WTC11 (cell line): ENCODE results near the gene SRRT. TPM values are rescaled to one million over a fixed set of nuclear protein-coding genes. Genes with fewer than 3 reads are reported as not detected.
A peak's percentile ranks its signal among the peaks of the same experiment; 100 is the strongest.

Experiments
- ATAC-seq: fragments of 200-7000 bp; cut with Tn5 transposase; 2 replicates; pipeline ENCODE4 v1.10.0; 2021; ENCODE audit warnings: mild to moderate bottlenecking, moderate library complexity
- CTCF ChIA-PET: fragments of 300-600 bp; sonication (Branson Sonifier 250); formaldehyde crosslinking; loops from one replicate; lab custom pipeline; 2021; ENCODE audit warnings: antibody characterized with exemption; lab: Charles Lee
- POLR2A ChIA-PET: fragments of 350-600 bp; sonication (Branson Sonifier 250); formaldehyde crosslinking; loops from one replicate; lab custom pipeline; 2021; ENCODE audit warnings: antibody characterized with exemption; lab: Charles Lee
- DNase-seq: peaks from one replicate; pipeline ENCODE4 v3.0.0; 2021; ENCODE audit warnings: low spot score
- H3K27ac Mint-ChIP-seq: 2 replicates; pipeline ENCODE4 v1.8.0; 2021; ENCODE audit warnings: mixed read lengths
- H3K27me3 Mint-ChIP-seq: 2 replicates; pipeline ENCODE4 v1.8.0; 2021; ENCODE audit warnings: low read depth, mild to moderate bottlenecking, moderate library complexity, mixed read lengths
- H3K36me3 Mint-ChIP-seq: 2 replicates; pipeline ENCODE4 v1.8.0; 2021; ENCODE audit warnings: mixed read lengths
- H3K4me1 Mint-ChIP-seq: 2 replicates; pipeline ENCODE4 v1.8.0; 2022; ENCODE audit warnings: mixed read lengths
- H3K4me3 Mint-ChIP-seq: 2 replicates; pipeline ENCODE4 v1.8.0; 2021; ENCODE audit warnings: mild to moderate bottlenecking, moderate library complexity, mixed read lengths
- H3K9me3 Mint-ChIP-seq: 2 replicates; pipeline ENCODE4 v1.8.0; 2021; ENCODE audit warnings: mixed read lengths
- CREB1 ChIP-seq: sonication (generic); formaldehyde crosslinking; IDR thresholded peaks from 2 replicates; pipeline ENCODE4 v1.8.0; 2023; ENCODE audit warnings: mild to moderate bottlenecking, missing genetic modification reagents
- ESRRA ChIP-seq: sonication (generic); formaldehyde crosslinking; IDR thresholded peaks from 2 replicates; pipeline ENCODE4 v1.8.1; 2022; ENCODE audit warnings: mild to moderate bottlenecking, missing genetic modification reagents, borderline replicate concordance
- ETV6 ChIP-seq: sonication (generic); formaldehyde crosslinking; IDR thresholded peaks from 2 replicates; pipeline ENCODE4 v1.8.1; 2022; ENCODE audit warnings: mild to moderate bottlenecking, missing genetic modification reagents
- GABPB1 ChIP-seq: sonication (generic); formaldehyde crosslinking; IDR thresholded peaks from 2 replicates; pipeline ENCODE4 v1.8.1; 2023; ENCODE audit warnings: mild to moderate bottlenecking, missing genetic modification reagents
- IRF2 ChIP-seq: sonication (generic); formaldehyde crosslinking; IDR thresholded peaks from 2 replicates; pipeline ENCODE4 v1.8.0; 2022; ENCODE audit warnings: low read depth, missing genetic modification reagents, borderline replicate concordance
- MXD4 ChIP-seq: fragments of 250-450 bp; sonication (Bioruptor Pico); IDR thresholded peaks from 2 replicates; pipeline ENCODE4 v1.8.0; 2021; ENCODE audit warnings: mild to moderate bottlenecking, moderate library complexity, borderline replicate concordance
- MYBL2 ChIP-seq: sonication (generic); formaldehyde crosslinking; IDR thresholded peaks from 2 replicates; pipeline ENCODE4 v1.8.1; 2023; ENCODE audit warnings: mild to moderate bottlenecking, moderate library complexity, missing genetic modification reagents
- NFATC4 ChIP-seq: fragments of 250-450 bp; sonication (Bioruptor Pico); IDR thresholded peaks from 2 replicates; pipeline ENCODE4 v1.9.0; 2021; ENCODE audit warnings: mild to moderate bottlenecking
- NR1H2 ChIP-seq: sonication (generic); formaldehyde crosslinking; IDR thresholded peaks from 2 replicates; pipeline ENCODE4 v1.9.0; 2021; ENCODE audit warnings: mild to moderate bottlenecking, moderate library complexity, missing genetic modification reagents
- NR2C2 ChIP-seq: sonication (generic); formaldehyde crosslinking; IDR thresholded peaks from 2 replicates; pipeline ENCODE4 v1.8.0; 2022; ENCODE audit warnings: mild to moderate bottlenecking, missing genetic modification reagents
- NR3C1 ChIP-seq: sonication (generic); formaldehyde crosslinking; conservative IDR thresholded peaks from 2 replicates; pipeline ENCODE4 v1.8.1; 2023; ENCODE audit warnings: low read depth, mild to moderate bottlenecking, missing genetic modification reagents
- SMAD3 ChIP-seq: sonication (generic); formaldehyde crosslinking; IDR thresholded peaks from 2 replicates; pipeline ENCODE4 v1.8.0; 2022; ENCODE audit warnings: missing genetic modification reagents, mild to moderate bottlenecking, borderline replicate concordance
- SOX15 ChIP-seq: fragments of 250-450 bp; sonication (Bioruptor Pico); IDR thresholded peaks from 2 replicates; pipeline ENCODE4 v1.9.0; 2021; ENCODE audit warnings: mild to moderate bottlenecking
- TEAD4 ChIP-seq: sonication (generic); formaldehyde crosslinking; IDR thresholded peaks from 2 replicates; pipeline ENCODE4 v1.8.0; 2022; ENCODE audit warnings: mild to moderate bottlenecking, missing genetic modification reagents
- TP53 ChIP-seq: sonication (generic); formaldehyde crosslinking; IDR thresholded peaks from 2 replicates; pipeline ENCODE4 v1.8.1; 2023; ENCODE audit warnings: mild to moderate bottlenecking, missing genetic modification reagents
- ZBTB21 ChIP-seq: sonication (generic); formaldehyde crosslinking; IDR thresholded peaks from 2 replicates; pipeline ENCODE4 v1.8.1; 2023; ENCODE audit warnings: mild to moderate bottlenecking, missing genetic modification reagents, borderline replicate concordance
- ZNF121 ChIP-seq: sonication (generic); formaldehyde crosslinking; IDR thresholded peaks from 2 replicates; pipeline ENCODE4 v1.8.0; 2023; ENCODE audit warnings: missing genetic modification reagents
- ZNF138 ChIP-seq: sonication (generic); formaldehyde crosslinking; conservative IDR thresholded peaks from 2 replicates; pipeline ENCODE4 v1.8.1; 2022; ENCODE audit warnings: mild to moderate bottlenecking, moderate library complexity, missing genetic modification reagents
- ZNF219 ChIP-seq: sonication (generic); formaldehyde crosslinking; IDR thresholded peaks from 2 replicates; pipeline ENCODE4 v1.8.0; 2023; ENCODE audit warnings: missing genetic modification reagents, mild to moderate bottlenecking, borderline replicate concordance
- ZNF671 ChIP-seq: fragments of 250-450 bp; sonication (Bioruptor Pico); IDR thresholded peaks from 2 replicates; pipeline ENCODE4 v1.8.0; 2021; ENCODE audit warnings: mild to moderate bottlenecking
- total RNA-seq: library from RNA; stranded (reverse); gene quantifications from 3 replicates; pipeline ENCODE4 v1.2.3, GENCODE V29; 2021
- TF ChIP-seq, protein P1 (sequence below): sonication (generic); formaldehyde crosslinking; IDR thresholded peaks from 2 replicates; pipeline ENCODE4 v1.8.0; 2022; ENCODE audit warnings: mild to moderate bottlenecking, missing genetic modification reagents
- TF ChIP-seq, protein P2 (sequence below): sonication (generic); formaldehyde crosslinking; IDR thresholded peaks from 2 replicates; pipeline ENCODE4 v1.8.0; 2022; ENCODE audit warnings: mild to moderate bottlenecking, missing genetic modification reagents
- TF ChIP-seq, protein P3 (sequence below): fragments of 250-450 bp; sonication (Bioruptor Pico); IDR thresholded peaks from 2 replicates; pipeline ENCODE4 v1.8.0; 2021; ENCODE audit warnings: mild to moderate bottlenecking
- TF ChIP-seq, protein P4 (sequence below): sonication (generic); formaldehyde crosslinking; IDR thresholded peaks from 2 replicates; pipeline ENCODE4 v1.8.0; 2022; ENCODE audit warnings: mild to moderate bottlenecking, missing genetic modification reagents
- TF ChIP-seq, protein P5 (sequence below): sonication (generic); formaldehyde crosslinking; IDR thresholded peaks from 2 replicates; pipeline ENCODE4 v1.8.1; 2022; ENCODE audit warnings: missing genetic modification reagents, borderline replicate concordance
- TF ChIP-seq, protein P6 (sequence below): sonication (generic); formaldehyde crosslinking; IDR thresholded peaks from 2 replicates; pipeline ENCODE4 v1.8.1; 2022; ENCODE audit warnings: mild to moderate bottlenecking, missing genetic modification reagents, moderate library complexity, borderline replicate concordance

Gene SRRT
- total RNA-seq, 1 experiment from 2014 or later, result 238 TPM

DNA sequence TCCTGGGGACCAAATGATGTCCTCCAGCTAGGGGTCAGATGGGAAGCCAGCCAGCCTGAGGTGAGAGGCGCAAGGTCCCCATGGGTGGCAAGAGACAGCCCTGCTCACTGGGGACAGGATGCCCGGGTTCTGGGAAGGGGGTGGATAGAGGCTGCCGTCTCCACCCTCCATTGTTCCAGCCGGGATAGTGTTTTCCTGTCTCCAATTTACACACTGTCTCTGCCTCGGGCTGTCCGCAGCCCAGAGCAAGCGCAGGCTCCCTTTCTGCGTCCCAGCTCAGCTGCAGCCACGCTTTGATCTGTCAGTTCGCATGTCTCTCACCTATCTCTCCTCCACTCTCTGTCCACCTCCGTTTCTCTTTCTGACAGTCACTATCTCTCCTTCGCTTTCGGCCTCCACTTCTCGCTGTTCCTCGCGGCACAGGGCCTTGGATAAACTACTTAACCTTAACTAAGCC, 49.7 kb upstream of the SRRT start:
- H3K4me1 Mint-ChIP-seq, result peaks cover 25% of the 10 kb centered on the region
- no peak for TF ChIP-seq ZNF219 (CRISPR knock-in tag)
- no peak for TF ChIP-seq SMAD3
- TF ChIP-seq NR3C1 (CRISPR knock-in tag), result no peak
- TF ChIP-seq, protein P1, sequence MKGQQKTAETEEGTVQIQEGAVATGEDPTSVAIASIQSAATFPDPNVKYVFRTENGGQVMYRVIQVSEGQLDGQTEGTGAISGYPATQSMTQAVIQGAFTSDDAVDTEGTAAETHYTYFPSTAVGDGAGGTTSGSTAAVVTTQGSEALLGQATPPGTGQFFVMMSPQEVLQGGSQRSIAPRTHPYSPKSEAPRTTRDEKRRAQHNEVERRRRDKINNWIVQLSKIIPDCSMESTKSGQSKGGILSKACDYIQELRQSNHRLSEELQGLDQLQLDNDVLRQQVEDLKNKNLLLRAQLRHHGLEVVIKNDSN, result no peak
- TF ChIP-seq MXD4 (CRISPR knock-in tag), result no peak
- no peak for TF ChIP-seq GABPB1 (CRISPR knock-in tag)
- TF ChIP-seq, protein P2, sequence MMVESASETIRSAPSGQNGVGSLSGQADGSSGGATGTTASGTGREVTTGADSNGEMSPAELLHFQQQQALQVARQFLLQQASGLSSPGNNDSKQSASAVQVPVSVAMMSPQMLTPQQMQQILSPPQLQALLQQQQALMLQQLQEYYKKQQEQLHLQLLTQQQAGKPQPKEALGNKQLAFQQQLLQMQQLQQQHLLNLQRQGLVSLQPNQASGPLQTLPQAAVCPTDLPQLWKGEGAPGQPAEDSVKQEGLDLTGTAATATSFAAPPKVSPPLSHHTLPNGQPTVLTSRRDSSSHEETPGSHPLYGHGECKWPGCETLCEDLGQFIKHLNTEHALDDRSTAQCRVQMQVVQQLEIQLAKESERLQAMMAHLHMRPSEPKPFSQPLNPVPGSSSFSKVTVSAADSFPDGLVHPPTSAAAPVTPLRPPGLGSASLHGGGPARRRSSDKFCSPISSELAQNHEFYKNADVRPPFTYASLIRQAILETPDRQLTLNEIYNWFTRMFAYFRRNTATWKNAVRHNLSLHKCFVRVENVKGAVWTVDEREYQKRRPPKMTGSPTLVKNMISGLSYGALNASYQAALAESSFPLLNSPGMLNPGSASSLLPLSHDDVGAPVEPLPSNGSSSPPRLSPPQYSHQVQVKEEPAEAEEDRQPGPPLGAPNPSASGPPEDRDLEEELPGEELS (CRISPR knock-in tag), result no peak
- TF ChIP-seq ZNF138 (CRISPR knock-in tag), result no peak
- TF ChIP-seq ZNF671, result no peak
- TF ChIP-seq ESRRA, result no peak
- TF ChIP-seq, protein P3, sequence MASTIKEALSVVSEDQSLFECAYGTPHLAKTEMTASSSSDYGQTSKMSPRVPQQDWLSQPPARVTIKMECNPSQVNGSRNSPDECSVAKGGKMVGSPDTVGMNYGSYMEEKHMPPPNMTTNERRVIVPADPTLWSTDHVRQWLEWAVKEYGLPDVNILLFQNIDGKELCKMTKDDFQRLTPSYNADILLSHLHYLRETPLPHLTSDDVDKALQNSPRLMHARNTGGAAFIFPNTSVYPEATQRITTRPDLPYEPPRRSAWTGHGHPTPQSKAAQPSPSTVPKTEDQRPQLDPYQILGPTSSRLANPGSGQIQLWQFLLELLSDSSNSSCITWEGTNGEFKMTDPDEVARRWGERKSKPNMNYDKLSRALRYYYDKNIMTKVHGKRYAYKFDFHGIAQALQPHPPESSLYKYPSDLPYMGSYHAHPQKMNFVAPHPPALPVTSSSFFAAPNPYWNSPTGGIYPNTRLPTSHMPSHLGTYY (CRISPR knock-in tag), result no peak
- TF ChIP-seq, protein P4, sequence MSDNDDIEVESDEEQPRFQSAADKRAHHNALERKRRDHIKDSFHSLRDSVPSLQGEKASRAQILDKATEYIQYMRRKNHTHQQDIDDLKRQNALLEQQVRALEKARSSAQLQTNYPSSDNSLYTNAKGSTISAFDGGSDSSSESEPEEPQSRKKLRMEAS, result no peak
- no peak for TF ChIP-seq IRF2 (CRISPR knock-in tag)
- no peak for TF ChIP-seq NR2C2 (CRISPR knock-in tag)
- no peak for TF ChIP-seq MYBL2
- TF ChIP-seq, protein P5, sequence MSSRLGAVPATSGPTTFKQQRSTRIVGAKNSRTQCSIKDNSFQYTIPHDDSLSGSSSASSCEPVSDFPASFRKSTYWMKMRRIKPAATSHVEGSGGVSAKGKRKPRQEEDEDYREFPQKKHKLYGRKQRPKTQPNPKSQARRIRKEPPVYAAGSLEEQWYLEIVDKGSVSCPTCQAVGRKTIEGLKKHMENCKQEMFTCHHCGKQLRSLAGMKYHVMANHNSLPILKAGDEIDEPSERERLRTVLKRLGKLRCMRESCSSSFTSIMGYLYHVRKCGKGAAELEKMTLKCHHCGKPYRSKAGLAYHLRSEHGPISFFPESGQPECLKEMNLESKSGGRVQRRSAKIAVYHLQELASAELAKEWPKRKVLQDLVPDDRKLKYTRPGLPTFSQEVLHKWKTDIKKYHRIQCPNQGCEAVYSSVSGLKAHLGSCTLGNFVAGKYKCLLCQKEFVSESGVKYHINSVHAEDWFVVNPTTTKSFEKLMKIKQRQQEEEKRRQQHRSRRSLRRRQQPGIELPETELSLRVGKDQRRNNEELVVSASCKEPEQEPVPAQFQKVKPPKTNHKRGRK (CRISPR knock-in tag), result no peak
- TF ChIP-seq CREB1, result no peak
- CTCF ChIA-PET, result interaction anchor here (0.6 to 5.8 kb wide), 10 partner anchors 9 to 120 kb away, joined by 3 to 96 read pairs (median 4); partner anchors contain the start of genes POP7, SLC12A9 and SRRT
- peak overlapping the region; percentile 98 for H3K4me3 Mint-ChIP-seq
- no peaks in the 10 kb centered on the region for H3K9me3 Mint-ChIP-seq
- no peak for ATAC-seq
- H3K27me3 Mint-ChIP-seq, result no peaks in the 10 kb centered on the region
- DNase-seq, result no peak
- H3K27ac Mint-ChIP-seq, result peak overlapping the region; percentile 80
- H3K36me3 Mint-ChIP-seq, result peaks cover 31% of the 10 kb centered on the region
- POLR2A ChIA-PET, result no interaction called here

DNA sequence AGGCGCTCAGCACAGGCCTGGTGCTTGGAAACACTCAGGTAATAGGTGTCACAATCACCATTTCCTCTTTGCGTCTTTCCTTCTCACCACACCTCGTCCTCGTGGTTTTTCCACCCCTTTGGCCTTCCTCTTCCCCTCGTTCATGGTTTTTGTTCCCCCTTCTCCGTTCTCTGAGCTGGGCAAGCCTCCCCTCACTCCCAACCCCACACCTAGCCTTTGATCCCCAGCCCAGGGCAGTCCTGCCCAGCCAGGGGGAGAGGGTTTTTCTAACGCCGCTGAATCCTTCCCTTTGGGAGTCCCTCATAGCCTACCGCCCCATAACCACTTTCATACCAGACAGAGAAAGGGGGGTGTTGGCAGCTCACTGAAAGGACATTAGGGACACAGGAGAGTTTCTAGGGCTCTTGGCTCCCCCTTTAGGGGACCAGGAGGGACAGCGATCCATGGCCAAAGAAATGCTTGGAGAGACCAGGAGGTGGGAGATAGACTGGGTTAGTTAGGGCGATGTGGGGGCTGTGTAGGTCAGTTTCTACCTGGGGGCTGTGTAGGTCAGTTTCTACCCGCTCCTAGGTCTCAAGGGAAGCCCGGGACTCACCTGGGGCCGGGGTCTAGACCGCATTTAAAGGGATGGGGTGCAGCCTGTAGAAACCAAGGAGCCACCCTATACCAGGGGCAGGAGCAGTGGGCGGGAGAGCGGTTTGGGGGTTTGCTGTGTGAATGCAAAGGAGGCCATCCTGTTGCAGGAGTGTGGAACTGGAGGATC, 49.0 kb upstream of the SRRT start:
- ChIA-PET CTCF (interaction anchor here (0.6 to 5.8 kb wide), 9 partner anchors 8 to 120 kb away, joined by 3 to 96 read pairs (median 4); partner anchors contain the start of genes POP7, SLC12A9 and SRRT), POLR2A (no interaction called here)
- DNase-seq (no peak), ATAC-seq (no peak)
- H3K4me1 Mint-ChIP-seq, result peaks cover 28% of the 10 kb centered on the region
- no peaks in the 10 kb centered on the region for H3K9me3 Mint-ChIP-seq
- no peaks in the 10 kb centered on the region for H3K27me3 Mint-ChIP-seq
- peaks cover 25% of the 10 kb centered on the region for H3K36me3 Mint-ChIP-seq
- peak overlapping the region; percentile 98 for H3K4me3 Mint-ChIP-seq
- peak overlapping the region; percentile 80 for H3K27ac Mint-ChIP-seq
- TF ChIP-seq ZNF671 (no peak), ETV6 (no peak), NFATC4 (CRISPR knock-in tag) (no peak), NR1H2 (no peak), SOX15 (no peak), ZNF121 (CRISPR knock-in tag) (no peak), TP53 (CRISPR knock-in tag) (no peak), ZBTB21 (no peak), TEAD4 (CRISPR knock-in tag) (no peak)
- TF ChIP-seq, protein P4, result no peak
- TF ChIP-seq, protein P2 (CRISPR knock-in tag), result no peak
- TF ChIP-seq, protein P6, sequence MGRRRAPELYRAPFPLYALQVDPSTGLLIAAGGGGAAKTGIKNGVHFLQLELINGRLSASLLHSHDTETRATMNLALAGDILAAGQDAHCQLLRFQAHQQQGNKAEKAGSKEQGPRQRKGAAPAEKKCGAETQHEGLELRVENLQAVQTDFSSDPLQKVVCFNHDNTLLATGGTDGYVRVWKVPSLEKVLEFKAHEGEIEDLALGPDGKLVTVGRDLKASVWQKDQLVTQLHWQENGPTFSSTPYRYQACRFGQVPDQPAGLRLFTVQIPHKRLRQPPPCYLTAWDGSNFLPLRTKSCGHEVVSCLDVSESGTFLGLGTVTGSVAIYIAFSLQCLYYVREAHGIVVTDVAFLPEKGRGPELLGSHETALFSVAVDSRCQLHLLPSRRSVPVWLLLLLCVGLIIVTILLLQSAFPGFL (CRISPR knock-in tag), result no peak
